Measurements from ENCODE around the gene MRS2. TPM values are rescaled to one million over a fixed set of nuclear protein-coding genes. Genes with fewer than 3 reads are reported as not detected.

MRS2 gene
- total and polyA plus RNA-seq, 9 of the 15 experiments (the other 6 are each of a cell fraction or from before 2014, with no cell fraction given): 14.6 to 57.9 (median 48.1) TPM

DNA sequence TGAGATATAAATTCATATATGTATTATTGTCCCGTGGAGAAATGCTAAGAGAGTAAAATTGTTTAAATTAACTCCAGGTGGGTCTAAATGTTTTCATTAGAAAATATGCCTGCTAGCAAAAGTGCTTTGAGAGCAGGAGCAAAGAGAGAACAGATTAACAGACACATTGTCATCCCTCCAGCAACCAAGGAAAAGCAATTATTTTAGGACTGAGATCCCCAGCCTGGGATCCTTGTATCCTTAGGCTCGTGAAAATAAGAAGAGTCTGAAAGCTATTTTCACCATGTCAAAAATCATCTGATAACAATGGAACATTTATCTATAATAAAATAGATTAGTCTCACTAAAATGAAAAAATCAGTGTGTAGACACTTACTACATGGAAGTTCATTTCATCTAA is 11.5 kb upstream of the MRS2 start (continued):
- TF ChIP-seq FOXM1 (IDR thresholded peaks at IDR 0.05; ENCODE audit: low read depth) (no peak), FOXM1 (CRISPR knock-in tag; IDR thresholded peaks at IDR 0.05; ENCODE audit: low read depth) (no peak), TAF7 (tag; IDR thresholded peaks at IDR 0.05) (no peak), ZBTB1 (CRISPR knock-in tag; IDR thresholded peaks at IDR 0.05; ENCODE audit: borderline replicate concordance, low read depth) (no peak), SIN3B (IDR thresholded peaks at IDR 0.05; ENCODE audit: low read depth) (no peak)

DNA sequence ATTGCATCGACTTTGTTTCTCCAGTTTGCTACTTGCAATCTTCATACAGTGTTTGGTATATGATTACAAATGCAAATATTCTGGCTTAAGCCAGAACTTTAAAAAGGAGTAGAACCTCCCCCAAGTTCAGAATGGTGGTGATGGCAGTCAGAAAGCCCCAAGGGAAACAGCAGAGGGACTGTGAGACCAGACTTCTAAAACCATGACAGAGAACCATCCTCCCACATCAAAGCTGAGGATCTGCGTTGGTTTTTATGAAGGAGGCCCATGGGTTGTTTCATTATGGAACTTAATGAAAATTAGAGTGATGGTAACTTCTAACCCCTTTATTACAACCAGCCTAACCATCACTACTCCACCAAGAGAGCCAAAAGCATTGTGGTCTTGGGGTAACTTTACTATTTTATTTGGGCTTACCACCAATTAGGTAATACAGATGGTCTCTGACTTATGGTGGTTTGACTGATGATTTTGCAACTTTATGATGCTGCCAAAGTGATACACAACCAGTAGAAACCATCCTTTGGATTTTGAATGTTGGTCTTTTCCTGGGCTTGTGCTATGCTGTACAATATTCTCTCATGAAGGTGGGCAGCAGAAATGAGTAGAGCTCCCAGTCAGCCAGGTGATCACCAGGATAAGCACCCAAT is 10.9 kb upstream of the MRS2 start:
- Histone ChIP-seq H3K36me3 (ENCODE audit: control insufficient read depth, insufficient read depth, low read length) (no peaks in the 10 kb centered on the region), H3K79me2 (ENCODE audit: control insufficient read depth, insufficient read depth, low read length) (no peaks in the 10 kb centered on the region), H3K4me1 (replicated peaks in 1 of 2; ENCODE audit: control insufficient read depth in 2 of 2, insufficient read depth in 2 of 2, low read length in 2 of 2) (peaks cover 2 to 6% of the 10 kb centered on the region in 2 experiments; a peak in 2 of 5 replicates), H3K27ac (ENCODE audit: extremely low read depth, low read depth, low read length) (no peak overlapping the region), H3K9me3 (replicated peaks; ENCODE audit: control insufficient read depth, insufficient read depth, low read depth, low read length) (peaks cover 7% of the 10 kb centered on the region; the same call in 1 of the 2 replicates), H3K4me2 (ENCODE audit: insufficient read depth, low read length) (no peak overlapping the region), H4K20me1 (replicated peaks; ENCODE audit: control insufficient read depth, insufficient read depth, low read length) (no peaks in the 10 kb centered on the region), H3K4me3 (no peak overlapping the region), H3K27me3 (ENCODE audit: control insufficient read depth in 2 of 2, insufficient read depth in 2 of 2, low read length in 2 of 2) (0 out of 5 replicates have a peak, but pooled peaks cover 0 to under 1% of the 10 kb centered on the region in 2 experiments), H3K9ac (ENCODE audit: insufficient read depth in 1 of 2, low read depth in 2 of 2, low read length in 2 of 2) (no peak overlapping the region), H2AFZ (ENCODE audit: low read depth, low read length) (no peak overlapping the region), H3K9me1 (ENCODE audit: control insufficient read depth, insufficient read depth, low read length) (no peaks in the 10 kb centered on the region)
- DNase-seq (ENCODE audit: extremely low read depth in 1 of 4, low spot score in 3 of 4) (no peak), FAIRE-seq (no peak), ATAC-seq (no peak)
- intact Hi-C loops (cut with micrococcal nuclease) (no loop called here), in situ Hi-C loops (cut with MboI) (no loop called here)
- no TSS peak for BruUV-seq (replicated peaks)
- CTCF ChIA-PET (ENCODE audit: low intra/inter-chr PET ratio): no interaction called here
- POLR2A ChIA-PET: interaction anchor here (1.5 kb wide), 1 partner anchor 11 kb away, joined by 6 read pairs; the partner anchor contains the start of gene MRS2
- 2% methylated on average over 2 of the region's 2 CpGs for WGBS (ENCODE audit: insufficient coverage, low coverage, missing lambda C conversion rate)
- TF ChIP-seq ZNF3 (CRISPR knock-in tag; IDR thresholded peaks at IDR 0.05): no peak
- no peak for TF ChIP-seq ZNF668 (CRISPR knock-in tag; IDR thresholded peaks at IDR 0.05)

All from K562 (cell line).